PC-9 (cell line): ENCODE measurements around the gene CENPX.

ENCODE experiments used
- CTCF ChIP-seq: fragments of 200-600 bp; sonication (generic); conservative IDR thresholded peaks from 2 replicates; pipeline ENCODE4 v1.6.1; 2017; ENCODE audit warnings: mixed run types, antibody characterized with exemption, mild to moderate bottlenecking, moderate library complexity
- EZH2 ChIP-seq: fragments of 200-600 bp; sonication (generic); IDR thresholded peaks from 2 replicates; pipeline ENCODE4 v1.8.0; 2017; ENCODE audit warnings: antibody characterized with exemption, low read depth

DNA sequence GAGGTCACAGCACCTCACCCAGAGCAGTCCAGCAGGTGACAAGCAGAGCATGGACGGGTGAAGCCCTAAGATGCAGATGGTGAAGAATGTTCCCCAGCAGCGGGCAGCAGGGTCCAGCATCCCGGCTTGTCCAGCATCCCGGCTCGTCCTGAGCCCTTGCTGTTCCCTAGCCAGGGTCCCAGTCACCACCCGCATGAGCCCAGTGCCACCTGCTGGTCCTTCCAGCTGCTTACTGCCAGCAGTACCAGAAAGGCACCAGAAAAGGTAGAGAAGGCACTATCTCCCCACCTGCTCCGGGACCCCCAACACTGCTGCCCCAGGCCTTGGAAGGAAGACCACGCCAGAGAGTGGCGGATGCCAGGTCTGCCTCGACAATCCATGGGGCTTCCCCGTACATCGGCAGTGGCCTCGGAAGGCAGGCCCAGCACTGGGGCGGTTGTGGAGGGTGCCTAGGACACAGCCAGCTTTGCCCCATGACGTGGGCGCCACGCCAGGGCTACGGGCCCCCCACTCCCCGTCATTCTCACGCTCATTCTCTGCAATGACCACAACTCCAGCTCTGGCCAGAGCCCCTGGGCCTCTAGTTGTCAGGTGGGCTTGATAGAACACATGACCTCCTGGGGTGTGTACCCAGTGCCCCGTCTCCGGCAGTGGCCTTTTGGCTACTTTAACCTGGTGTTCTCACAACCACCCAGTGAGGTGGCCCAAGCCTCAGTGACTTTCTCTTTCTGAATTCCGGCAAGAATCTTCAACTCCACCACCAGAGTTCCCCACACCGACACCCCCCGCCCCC is 1.4 kb downstream of the CENPX start:
- TF ChIP-seq CTCF (peak; percentile 73), EZH2 (no peak)
